Central memory CD8-positive, alpha-beta T cell (primary cell): Measurements from ENCODE around the gene UFD1.

Experiments
- ATAC-seq: fragments of 150-1000 bp; cut with Tn5 transposase; replicated peaks from 2 replicates; pipeline ENCODE4 v1.10.0; 2022; ENCODE audit warnings: mild to moderate bottlenecking, moderate FRiP score, moderate number of reproducible peaks; ENCODE audit not compliant: poor library complexity, severe bottlenecking; ENCODE audit errors: extremely low read depth
- DNase-seq, 2 donors: peaks; one replicate each; pipeline ENCODE4 v3.0.0; 2021; ENCODE audit warnings: low spot score in 2 of 2
- H3K27ac Mint-ChIP-seq: one replicate; pipeline ENCODE4 v1.8.0; 2022; ENCODE audit warnings: low read depth, mild to moderate bottlenecking, moderate library complexity, mixed read lengths
- H3K27me3 Mint-ChIP-seq: one replicate; pipeline ENCODE4 v1.8.0; 2022; ENCODE audit warnings: mixed read lengths
- H3K36me3 Mint-ChIP-seq: one replicate; pipeline ENCODE4 v1.8.0; 2022; ENCODE audit warnings: mild to moderate bottlenecking, moderate library complexity, mixed read lengths; ENCODE audit not compliant: insufficient read depth
- H3K4me1 Mint-ChIP-seq: one replicate; pipeline ENCODE4 v1.8.0; 2022; ENCODE audit warnings: mixed read lengths
- H3K4me3 Mint-ChIP-seq: one replicate; pipeline ENCODE4 v1.8.0; 2022; ENCODE audit warnings: mild to moderate bottlenecking, moderate library complexity, mixed read lengths
- H3K9me3 Mint-ChIP-seq: one replicate; pipeline ENCODE4 v1.8.0; 2022; ENCODE audit warnings: mixed read lengths

The UFD1 gene

DNA sequence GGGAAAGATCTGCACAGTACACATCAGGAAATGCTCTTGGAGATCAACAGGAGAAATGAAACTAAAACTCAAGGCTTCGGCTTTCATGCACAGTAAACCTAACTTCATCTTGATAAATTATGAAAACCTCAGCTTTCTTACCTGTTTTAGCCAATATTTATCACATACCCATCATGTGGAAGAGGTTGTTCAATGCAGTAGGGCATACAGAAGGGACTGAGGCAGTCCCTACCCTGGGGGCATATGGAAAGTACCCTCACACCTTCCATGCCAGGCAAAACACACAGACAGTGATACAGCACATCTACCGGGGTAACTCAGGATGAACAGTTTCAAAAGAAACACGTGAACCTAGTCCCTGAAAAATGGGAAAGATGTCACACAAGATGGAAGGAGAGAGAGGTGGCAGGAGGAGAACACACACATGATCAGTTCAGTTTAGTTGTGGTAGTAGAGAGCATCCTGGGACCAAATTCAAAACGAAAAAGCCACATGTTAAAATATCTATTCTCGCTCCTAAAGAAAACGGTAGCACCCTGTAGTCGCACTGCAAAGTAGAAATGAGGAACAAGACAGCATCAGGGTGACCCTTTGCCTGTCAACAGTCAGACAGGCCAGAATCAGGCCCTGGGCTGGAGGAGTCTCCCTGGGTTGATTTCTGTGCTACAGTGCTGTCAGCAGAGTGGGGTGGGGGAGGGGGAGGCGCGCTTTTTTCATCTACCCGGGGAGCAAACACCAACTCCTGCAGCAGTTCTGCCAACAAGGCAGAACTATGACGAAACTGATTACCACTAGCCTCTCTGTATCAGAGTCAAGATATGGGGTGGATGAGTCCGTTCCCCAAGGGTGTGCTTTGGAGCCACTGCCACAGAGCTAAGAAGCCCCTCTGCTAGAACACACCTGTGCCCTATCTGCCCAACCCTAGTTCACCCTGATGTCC, 48.8 kb downstream of the UFD1 start:
- ATAC-seq (peak; percentile 35), DNase-seq (peak in 1 of 2 donors; percentile 18)
- H3K9me3 Mint-ChIP-seq, result no peaks in the 10 kb centered on the region
- H3K27me3 Mint-ChIP-seq, result no peaks in the 10 kb centered on the region
- peak overlapping the region; percentile 88 for H3K4me3 Mint-ChIP-seq
- H3K27ac Mint-ChIP-seq, result peak overlapping the region; percentile 87
- H3K36me3 Mint-ChIP-seq, result peaks cover 30% of the 10 kb centered on the region
- peaks cover 47% of the 10 kb centered on the region for H3K4me1 Mint-ChIP-seq

GRCh38 chr22:19424186-19424500, 54.9 kb downstream of the UFD1 start:
- Mint-ChIP-seq H3K9me3 (no peaks in the 10 kb centered on the region), H3K27ac (peak overlapping the region; percentile 94), H3K4me1 (peaks cover 71% of the 10 kb centered on the region)

GRCh38 chr22:19422440-19423301, 56.3 kb downstream of the UFD1 start:
- no peak for ATAC-seq
- no peak for DNase-seq
- Mint-ChIP-seq H3K27ac (peak overlapping the region; percentile 94), H3K27me3 (no peaks in the 10 kb centered on the region), H3K9me3 (no peaks in the 10 kb centered on the region), H3K4me1 (peaks cover 73% of the 10 kb centered on the region), H3K36me3 (peaks cover 17% of the 10 kb centered on the region), H3K4me3 (peak overlapping the region; percentile 26)

More at GRCh38 chr22:19424186-19424500, 54.9 kb downstream of the UFD1 start:
- Mint-ChIP-seq H3K27me3 (no peaks in the 10 kb centered on the region), H3K36me3 (peaks cover 21% of the 10 kb centered on the region), H3K4me3 (no peak overlapping the region)
- DNase-seq (no peak), ATAC-seq (no peak)

GRCh38 chr22:19420321-19420720, 58.7 kb downstream of the UFD1 start:
- Mint-ChIP-seq H3K27ac (peak overlapping the region; percentile 94), H3K36me3 (peaks cover 14% of the 10 kb centered on the region), H3K4me3 (peak overlapping the region; percentile 68), H3K27me3 (no peaks in the 10 kb centered on the region), H3K9me3 (no peaks in the 10 kb centered on the region), H3K4me1 (peaks cover 66% of the 10 kb centered on the region)
- ATAC-seq, result no peak
- no peak for DNase-seq

DNA sequence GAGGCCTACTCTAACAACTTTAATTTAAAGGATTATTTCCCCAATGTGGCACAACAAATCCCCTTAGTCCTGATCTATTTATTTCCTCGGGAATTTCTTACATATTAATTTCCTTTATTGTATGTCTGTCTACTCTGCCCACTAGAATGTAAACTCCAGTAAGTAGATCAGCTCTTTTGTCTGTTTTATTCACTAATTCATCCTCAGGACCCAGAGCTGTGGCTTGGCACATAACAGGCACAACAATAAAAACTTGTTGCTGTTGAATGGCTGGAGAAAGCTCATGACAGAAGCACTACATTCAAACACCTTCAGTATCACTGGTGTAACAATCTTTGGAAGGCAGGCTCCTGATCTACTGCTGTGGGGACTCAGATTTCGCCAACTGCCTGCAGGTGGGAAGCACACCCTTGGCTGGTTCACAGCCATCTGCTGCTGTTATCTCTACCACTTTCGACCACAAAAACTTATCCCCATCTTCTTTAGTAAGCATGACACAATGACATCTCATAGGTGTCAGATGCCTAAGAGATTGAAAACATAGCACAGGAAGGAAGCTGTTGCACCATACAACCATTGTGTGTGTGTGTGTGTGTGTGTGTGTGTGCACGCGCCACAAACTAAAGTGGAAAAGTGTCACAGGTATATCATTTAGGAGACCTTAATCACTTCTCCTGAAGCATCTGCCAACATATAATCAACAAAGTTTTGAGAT, 59.4 kb downstream of the UFD1 start:
- H3K4me3 Mint-ChIP-seq, result peak overlapping the region; percentile 68
- H3K4me1 Mint-ChIP-seq, result peaks cover 66% of the 10 kb centered on the region
- H3K27me3 Mint-ChIP-seq, result no peaks in the 10 kb centered on the region
- no peaks in the 10 kb centered on the region for H3K9me3 Mint-ChIP-seq
- ATAC-seq, result peak; percentile 95
- peak; percentile 30 to 69 for DNase-seq
- peak overlapping the region; percentile 94 for H3K27ac Mint-ChIP-seq
- H3K36me3 Mint-ChIP-seq, result peaks cover 14% of the 10 kb centered on the region

GRCh38 chr22:19419086-19419463, 59.9 kb downstream of the UFD1 start:
- no peaks in the 10 kb centered on the region for H3K27me3 Mint-ChIP-seq
- ATAC-seq, result no peak
- no peaks in the 10 kb centered on the region for H3K9me3 Mint-ChIP-seq
- H3K4me3 Mint-ChIP-seq, result peak overlapping the region; percentile 68
- peak overlapping the region; percentile 94 for H3K27ac Mint-ChIP-seq
- H3K36me3 Mint-ChIP-seq, result peaks cover 14% of the 10 kb centered on the region
- DNase-seq, result no peak
- peaks cover 70% of the 10 kb centered on the region for H3K4me1 Mint-ChIP-seq

- H3K4me1 Mint-ChIP-seq, result peaks cover 51% of the 10 kb centered on the region
- H3K4me3 Mint-ChIP-seq, result no peak overlapping the region
- ATAC-seq, result no peak
- H3K27me3 Mint-ChIP-seq, result no peaks in the 10 kb centered on the region
- H3K9me3 Mint-ChIP-seq, result no peaks in the 10 kb centered on the region
- H3K36me3 Mint-ChIP-seq, result peaks cover 21% of the 10 kb centered on the region
- H3K27ac Mint-ChIP-seq, result peak overlapping the region; percentile 75
- DNase-seq, result no peak
Observed at GRCh38 chr22:19412923-19413322, 66.1 kb downstream of the UFD1 start.

DNA sequence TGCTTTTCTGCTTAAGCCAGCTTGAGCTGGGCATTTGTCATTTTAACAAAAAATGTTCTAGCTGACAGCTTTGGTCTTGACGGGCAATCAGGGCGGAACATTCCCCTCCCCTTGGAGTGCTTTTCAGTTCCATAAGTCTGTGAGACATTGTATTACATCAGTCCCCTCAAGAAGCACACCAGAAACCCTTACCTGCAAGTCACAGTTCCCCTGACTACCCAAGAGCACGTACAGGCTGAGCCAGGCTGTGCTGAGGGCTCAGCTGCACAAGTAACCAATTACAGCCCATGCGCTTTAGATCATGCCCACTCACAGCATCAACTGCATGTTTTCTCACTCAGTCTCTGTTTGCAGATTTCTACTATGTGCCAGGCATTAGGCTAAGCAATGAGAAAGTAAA, 66.5 kb downstream of the UFD1 start:
- peaks cover 47% of the 10 kb centered on the region for H3K4me1 Mint-ChIP-seq
- peaks cover 26% of the 10 kb centered on the region for H3K36me3 Mint-ChIP-seq
- ATAC-seq (no peak), DNase-seq (no peak)
- H3K4me3 Mint-ChIP-seq, result no peak overlapping the region
- peak overlapping the region; percentile 75 for H3K27ac Mint-ChIP-seq
- no peaks in the 10 kb centered on the region for H3K27me3 Mint-ChIP-seq
- H3K9me3 Mint-ChIP-seq, result no peaks in the 10 kb centered on the region

GRCh38 chr22:19411690-19412045, 67.3 kb downstream of the UFD1 start:
- Mint-ChIP-seq H3K4me3 (no peak overlapping the region), H3K9me3 (no peaks in the 10 kb centered on the region), H3K27me3 (no peaks in the 10 kb centered on the region), H3K36me3 (peaks cover 33% of the 10 kb centered on the region), H3K4me1 (peaks cover 47% of the 10 kb centered on the region), H3K27ac (peak overlapping the region; percentile 75)
- no peak for ATAC-seq
- DNase-seq, result no peak

GRCh38 chr22:19410941-19411689, 67.9 kb downstream of the UFD1 start:
- peaks cover 38% of the 10 kb centered on the region for H3K36me3 Mint-ChIP-seq

DNA sequence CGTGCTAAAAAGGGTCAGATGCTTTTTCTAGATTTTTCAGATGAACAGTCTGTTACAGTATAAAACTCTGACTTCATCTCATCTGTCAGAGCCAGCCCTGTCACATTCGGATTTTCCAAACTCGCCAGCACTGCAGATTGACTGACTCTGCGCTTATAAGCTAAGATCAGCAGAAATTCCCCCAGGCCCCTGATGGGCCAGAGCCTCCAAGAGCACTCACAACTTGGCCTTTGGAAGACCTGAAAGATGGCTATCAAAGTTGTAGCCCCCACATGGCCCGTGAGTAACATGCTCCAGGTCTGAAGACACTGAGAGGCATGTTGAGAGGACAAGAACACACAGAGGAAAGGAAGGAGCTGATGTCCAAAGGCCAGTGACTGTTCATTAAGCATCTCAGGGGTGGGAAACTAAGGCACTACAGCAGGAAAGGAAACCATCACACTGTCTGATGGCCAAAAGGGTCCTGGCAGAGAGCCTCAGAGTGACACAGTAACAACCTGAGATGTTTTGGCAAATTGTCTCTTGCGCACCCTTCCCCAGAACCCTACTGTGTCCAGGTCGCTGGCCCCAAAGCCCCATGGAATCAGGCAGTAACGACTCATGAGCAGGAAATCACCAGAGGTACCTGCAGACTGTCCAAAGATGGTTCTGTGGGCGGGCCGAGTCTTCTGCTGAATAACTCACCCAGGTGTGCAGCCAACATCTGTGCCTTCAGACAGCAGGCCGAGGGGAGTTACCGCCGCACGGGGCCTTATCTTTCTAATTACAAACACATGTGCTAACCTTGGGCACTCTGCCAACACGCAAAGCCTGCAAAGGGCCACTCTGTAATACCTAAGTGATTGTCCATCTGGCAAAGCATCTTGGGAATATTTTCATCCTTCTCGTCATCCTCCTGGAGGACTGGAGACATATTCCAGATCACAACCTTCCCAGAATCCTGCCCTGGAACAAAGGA, 71.1 kb downstream of the UFD1 start:
- H3K27ac Mint-ChIP-seq, result no peak overlapping the region
- H3K36me3 Mint-ChIP-seq, result peaks cover 55% of the 10 kb centered on the region
- H3K9me3 Mint-ChIP-seq, result no peaks in the 10 kb centered on the region
- no peak overlapping the region for H3K4me3 Mint-ChIP-seq
- H3K27me3 Mint-ChIP-seq, result no peaks in the 10 kb centered on the region
- no peak for ATAC-seq
- no peak for DNase-seq
- H3K4me1 Mint-ChIP-seq, result peaks cover 33% of the 10 kb centered on the region

More at GRCh38 chr22:19410941-19411689, 67.9 kb downstream of the UFD1 start:
- ATAC-seq (no peak), DNase-seq (no peak)
- Mint-ChIP-seq H3K27me3 (no peaks in the 10 kb centered on the region), H3K9me3 (no peaks in the 10 kb centered on the region), H3K4me3 (no peak overlapping the region), H3K27ac (peak overlapping the region; percentile 75), H3K4me1 (peaks cover 44% of the 10 kb centered on the region)
